K562 (cell line): ENCODE measurements around the gene C2orf76. TPM values are rescaled to one million over a fixed set of nuclear protein-coding genes. Genes with fewer than 3 reads are reported as not detected.
A peak's percentile ranks its signal among the peaks of the same experiment; 100 is the strongest.

Source experiments
- AFF1 ChIP-seq, 2 experiments: fragments of 450-650 bp; IDR thresholded peaks; 2 replicates each; pipeline ENCODE4 v1.6.1; 2018; ENCODE audit warnings: mild to moderate bottlenecking in 2 of 2, low read depth in 1 of 2; ENCODE audit not compliant: partially characterized antibody in 2 of 2
- GABPB1 ChIP-seq: sonication (generic); formaldehyde crosslinking; IDR thresholded peaks from 2 replicates; pipeline ENCODE4 v1.8.0; 2022; ENCODE audit warnings: mild to moderate bottlenecking, missing genetic modification reagents
- HNRNPH1 ChIP-seq: fragments of 200-400 bp; formaldehyde crosslinking; optimal IDR thresholded peaks from 2 replicates; pipeline ENCODE3; 2017; ENCODE audit warnings: low read depth, mild to moderate bottlenecking, low read length, moderate library complexity
- IRF2 ChIP-seq: sonication (generic); formaldehyde crosslinking; IDR thresholded peaks from 2 replicates; pipeline ENCODE4 v1.8.1; 2022; ENCODE audit warnings: mild to moderate bottlenecking, missing genetic modification reagents
- JUN ChIP-seq, 2 experiments: sonication (generic) in 1 of 2; formaldehyde crosslinking in 1 of 2; IDR thresholded peaks; 2 replicates each; pipeline versions ENCODE4 v1.6.1 to v1.8.0; 2012 to 2022; ENCODE audit warnings: borderline replicate concordance in 2 of 2, mild to moderate bottlenecking in 2 of 2, improper control_type of control experiment in 1 of 2, low read depth in 1 of 2, low read length in 1 of 2, missing genetic modification reagents in 1 of 2
- MCM5 ChIP-seq: fragments of 450-650 bp; IDR thresholded peaks from 2 replicates; pipeline ENCODE4 v1.6.1; 2016; ENCODE audit warnings: low read depth
- NCOA2 ChIP-seq, 2 experiments: fragments of 450-650 bp; IDR thresholded peaks; 2 replicates each; pipeline ENCODE4 v1.6.1; 2018; ENCODE audit warnings: mild to moderate bottlenecking in 2 of 2, moderate library complexity in 1 of 2; ENCODE audit not compliant: partially characterized antibody in 2 of 2
- SAFB2 ChIP-seq: fragments of 200-400 bp; formaldehyde crosslinking; IDR thresholded peaks from 2 replicates; pipeline ENCODE4 v1.6.1; 2018; ENCODE audit warnings: borderline replicate concordance, low read length, low read depth, moderate library complexity; ENCODE audit not compliant: severe bottlenecking
- SMAD4 ChIP-seq: fragments of 250-450 bp; sonication (Bioruptor Pico); conservative IDR thresholded peaks from 2 replicates; pipeline ENCODE4 v1.8.0; 2021; ENCODE audit warnings: inconsistent platforms, mild to moderate bottlenecking, moderate library complexity
- TARDBP ChIP-seq: fragments of 450-650 bp; IDR thresholded peaks from 2 replicates; pipeline ENCODE4 v1.6.1; 2016
- TSHZ1 ChIP-seq: fragments of 250-450 bp; sonication (Bioruptor Pico); IDR thresholded peaks from 2 replicates; pipeline ENCODE4 v1.4.0; 2020; ENCODE audit warnings: mild to moderate bottlenecking, moderate library complexity
- ZNF143 ChIP-seq: sonication (generic); formaldehyde crosslinking; IDR thresholded peaks from 2 replicates; pipeline ENCODE4 v1.9.0; 2022; ENCODE audit warnings: mild to moderate bottlenecking, missing genetic modification reagents
- ZNF384 ChIP-seq: IDR thresholded peaks from 2 replicates; pipeline ENCODE4 v1.6.1; 2012; ENCODE audit warnings: low read depth, low read length, improper control_type of control experiment
- ZNF408 ChIP-seq: fragments of 250-450 bp; sonication (Bioruptor Pico); IDR thresholded peaks from 2 replicates; pipeline ENCODE4 v1.4.0; 2020; ENCODE audit warnings: low read depth, mild to moderate bottlenecking, moderate library complexity
- polyA plus RNA-seq, 8 experiments: library from polyadenylated mRNA; depleted of rRNA in 4 of 8; stranded (reverse) in 5 of 8; unstranded in 3 of 8; fragments of >200 nt; fragmentation: Nextera tagmentation in 2 of 8; fragmentation: Illumina TruSeq in 1 of 8; extraction: Ambion mirVana in 2 of 8; extraction: Trizol in 1 of 8; gene quantifications; 2 replicates each; pipeline versions ENCODE4 v1.2.1 to v1.2.3, GENCODE V29; 2011 to 2014; ENCODE audit warnings: inconsistent platforms in 1 of 8, missing spikeins in 1 of 8
- total RNA-seq, 7 experiments: library from RNA; depleted of rRNA in 6 of 7; stranded (reverse); fragments of >200 nt in 6 of 7; fragmentation: Illumina TruSeq in 2 of 7; extraction: Trizol in 2 of 7; gene quantifications; 2 replicates each; pipeline versions ENCODE4 v1.2.1 to v1.2.3, GENCODE V29; 2011 to 2021; ENCODE audit warnings: low replicate concordance in 1 of 7
- TF ChIP-seq, protein P1 (sequence below): sonication (generic); formaldehyde crosslinking; IDR thresholded peaks from 2 replicates; pipeline ENCODE4 v1.8.1; 2023; ENCODE audit warnings: mild to moderate bottlenecking, missing genetic modification reagents
- TF ChIP-seq, protein P2 (sequence below): IDR thresholded peaks from 2 replicates; pipeline ENCODE4 v1.6.1; 2014; ENCODE audit warnings: antibody characterized with exemption

Gene C2orf76
- total and polyA plus RNA-seq, 9 of the 15 experiments (the other 6 are each of a cell fraction or from before 2014, with no cell fraction given) = 4.8 to 26.2 (median 14.5) TPM

DNA sequence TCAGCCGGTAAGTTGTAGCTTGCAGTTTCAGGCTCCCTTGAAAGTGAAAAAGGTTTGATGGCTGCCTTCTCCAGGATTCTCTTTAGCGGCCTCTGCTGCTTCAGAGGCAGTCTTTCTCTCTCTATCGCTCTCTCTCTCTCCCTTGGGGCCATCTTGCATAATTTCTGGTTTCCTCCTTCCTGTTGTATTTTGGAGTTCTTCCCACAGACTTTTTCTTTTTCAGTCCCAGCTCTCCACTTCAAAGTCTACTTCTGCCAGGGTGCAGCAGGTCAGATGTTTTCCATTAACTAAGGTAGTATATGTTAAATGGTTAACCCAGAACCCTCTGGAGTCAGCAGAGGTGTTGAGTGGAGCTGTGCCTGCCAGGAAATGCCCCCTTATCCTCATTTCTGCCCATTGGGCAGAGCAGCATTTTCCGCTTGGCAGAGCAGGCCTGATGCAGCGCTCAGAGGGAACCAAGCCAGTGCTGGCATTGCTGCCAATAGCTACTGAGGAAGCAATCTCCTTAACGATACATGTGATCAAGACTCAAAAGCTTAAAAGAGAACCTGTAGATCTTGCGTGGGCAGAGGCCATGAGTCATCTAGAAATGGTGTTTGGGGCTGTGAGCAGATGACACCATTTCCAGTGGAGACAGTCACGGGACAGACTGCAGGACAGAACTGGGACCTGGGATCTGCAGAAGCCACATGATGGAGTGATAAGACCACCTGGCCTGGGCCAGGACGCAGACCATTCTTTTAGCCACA is 20.9 kb upstream of the C2orf76 start (continued):
- TF ChIP-seq TSHZ1 (CRISPR knock-in tag) (no peak), NCOA2 (IDR thresholded peaks at IDR 0.05; ENCODE audit: partially characterized antibody in 2 of 2) (no peak), SAFB2 (no peak), TARDBP (no peak), MCM5 (no peak), ZNF143 (CRISPR knock-in tag) (no peak), ZNF384 (no peak), JUN (IDR thresholded peaks at IDR 0.05; ENCODE audit: borderline replicate concordance, low read depth, low read length) (peak; percentile 84), JUN (CRISPR knock-in tag; IDR thresholded peaks at IDR 0.05; ENCODE audit: borderline replicate concordance) (no peak), GABPB1 (CRISPR knock-in tag) (no peak), ZNF408 (no peak), HNRNPH1 (no peak), AFF1 (IDR thresholded peaks at IDR 0.05; ENCODE audit: low read depth in 1 of 2, partially characterized antibody in 2 of 2) (no peak), IRF2 (no peak), SMAD4 (peak; percentile 45; the same call in 1 of the 2 replicates)
- TF ChIP-seq, protein P1, sequence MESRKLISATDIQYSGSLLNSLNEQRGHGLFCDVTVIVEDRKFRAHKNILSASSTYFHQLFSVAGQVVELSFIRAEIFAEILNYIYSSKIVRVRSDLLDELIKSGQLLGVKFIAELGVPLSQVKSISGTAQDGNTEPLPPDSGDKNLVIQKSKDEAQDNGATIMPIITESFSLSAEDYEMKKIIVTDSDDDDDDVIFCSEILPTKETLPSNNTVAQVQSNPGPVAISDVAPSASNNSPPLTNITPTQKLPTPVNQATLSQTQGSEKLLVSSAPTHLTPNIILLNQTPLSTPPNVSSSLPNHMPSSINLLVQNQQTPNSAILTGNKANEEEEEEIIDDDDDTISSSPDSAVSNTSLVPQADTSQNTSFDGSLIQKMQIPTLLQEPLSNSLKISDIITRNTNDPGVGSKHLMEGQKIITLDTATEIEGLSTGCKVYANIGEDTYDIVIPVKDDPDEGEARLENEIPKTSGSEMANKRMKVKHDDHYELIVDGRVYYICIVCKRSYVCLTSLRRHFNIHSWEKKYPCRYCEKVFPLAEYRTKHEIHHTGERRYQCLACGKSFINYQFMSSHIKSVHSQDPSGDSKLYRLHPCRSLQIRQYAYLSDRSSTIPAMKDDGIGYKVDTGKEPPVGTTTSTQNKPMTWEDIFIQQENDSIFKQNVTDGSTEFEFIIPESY (CRISPR knock-in tag) = no peak
- TF ChIP-seq, protein P2, sequence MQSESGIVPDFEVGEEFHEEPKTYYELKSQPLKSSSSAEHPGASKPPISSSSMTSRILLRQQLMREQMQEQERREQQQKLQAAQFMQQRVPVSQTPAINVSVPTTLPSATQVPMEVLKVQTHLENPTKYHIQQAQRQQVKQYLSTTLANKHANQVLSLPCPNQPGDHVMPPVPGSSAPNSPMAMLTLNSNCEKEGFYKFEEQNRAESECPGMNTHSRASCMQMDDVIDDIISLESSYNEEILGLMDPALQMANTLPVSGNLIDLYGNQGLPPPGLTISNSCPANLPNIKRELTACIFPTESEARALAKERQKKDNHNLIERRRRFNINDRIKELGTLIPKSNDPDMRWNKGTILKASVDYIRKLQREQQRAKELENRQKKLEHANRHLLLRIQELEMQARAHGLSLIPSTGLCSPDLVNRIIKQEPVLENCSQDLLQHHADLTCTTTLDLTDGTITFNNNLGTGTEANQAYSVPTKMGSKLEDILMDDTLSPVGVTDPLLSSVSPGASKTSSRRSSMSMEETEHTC = 0 out of 2 replicates have a peak, but pooled peaks have one; percentile 55
